H7 (cell line): ENCODE results near the gene EEF2. TPM values are rescaled to one million over a fixed set of nuclear protein-coding genes. Genes with fewer than 3 reads are reported as not detected.

Experiments
- DNase-seq: peaks from one replicate; pipeline ENCODE4 v3.0.0; 2012
- H3K27me3 ChIP-seq: 2 replicates; pipeline ENCODE4 v1.6.0; 2011; ENCODE audit warnings: mild to moderate bottlenecking, low read length; ENCODE audit not compliant: control insufficient read depth, insufficient read depth
- H3K36me3 ChIP-seq: replicated peaks from 2 replicates; pipeline ENCODE4 v1.5.1; 2011; ENCODE audit warnings: low read length; ENCODE audit not compliant: control insufficient read depth, insufficient read depth
- H3K4me3 ChIP-seq: 2 replicates; pipeline ENCODE4 v1.5.1; 2011; ENCODE audit warnings: low read depth, mild to moderate bottlenecking, control low read depth, low read length, moderate library complexity; ENCODE audit not compliant: insufficient read depth
- total RNA-seq: library from RNA; depleted of rRNA; stranded (reverse); fragments of >200 nt; shearing (Covaris generic); gene quantifications from 2 replicates; pipeline ENCODE4 v1.2.3, GENCODE V29; 2014; rRNA removed

Gene EEF2
- total RNA-seq, 1 experiment from 2014 or later = 2,968 TPM

- H3K27me3 ChIP-seq = no peaks in the 10 kb centered on the region
- DNase-seq = peak; percentile 99
- H3K36me3 ChIP-seq = no peaks in the 10 kb centered on the region; the same call in 1 of the 2 replicates
- peak within 1 kb of the TSS; percentile 69 for H3K4me3 ChIP-seq
Measured at GRCh38 chr19:3932931-3933810, 52.1 kb downstream of the EEF2 start, which contains the start of gene NMRK2. Gene NMRK2, plus strand, starts transcription at chr19:3933069. Its CDS starts 603 bp downstream, at chr19:3933672.

GRCh38 chr19:3931041-3931440 lies 54.2 kb downstream of the EEF2 start:
- no peaks in the 10 kb centered on the region for H3K36me3 ChIP-seq
- H3K27me3 ChIP-seq = no peaks in the 10 kb centered on the region
- peak; percentile 45 for DNase-seq
- no peak overlapping the region for H3K4me3 ChIP-seq

Other genes with a start within 250 kb of the EEF2 start
- 36.8 and 37.3 TPM in 2 replicates for gene APBA3, start 223.8 kb downstream of the EEF2 start, total RNA-seq
- gene MRPL54, start 222.8 kb downstream of the EEF2 start, total RNA-seq = 56.3 and 62.1 TPM in 2 replicates
- gene RAX2, start 213.2 kb downstream of the EEF2 start, total RNA-seq = not detected in 2 replicates
- gene MATK, start 199.1 kb downstream of the EEF2 start, total RNA-seq = 19.1 and 22.8 TPM in 2 replicates
- 21.5 and 36.1 TPM in 2 replicates for gene ZFR2, start 116.4 kb downstream of the EEF2 start, total RNA-seq
- gene ATCAY, start 104.8 kb downstream of the EEF2 start, total RNA-seq = 10.2 and 17.9 TPM in 2 replicates
- gene NMRK2, start 52.4 kb downstream of the EEF2 start, total RNA-seq = 59.4 and 60.1 TPM in 2 replicates
- gene DAPK3, start 14.4 kb downstream of the EEF2 start, total RNA-seq = 124 and 131 TPM in 2 replicates
- 47.9 and 54.4 TPM in 2 replicates for gene PIAS4, start 22.3 kb upstream of the EEF2 start, total RNA-seq
- 18.3 and 20.8 TPM in 2 replicates for gene ZBTB7A, start 81.4 kb upstream of the EEF2 start, total RNA-seq
- gene MAP2K2, start 138.7 kb upstream of the EEF2 start, total RNA-seq = 221 and 226 TPM in 2 replicates
- gene CREB3L3, start 168.2 kb upstream of the EEF2 start, total RNA-seq = not detected in 2 replicates
- gene SIRT6, start 197.1 kb upstream of the EEF2 start, total RNA-seq = 23.3 and 25.1 TPM in 2 replicates
- 1.0 and 1.2 TPM in 2 replicates for gene ANKRD24, start 197.2 kb upstream of the EEF2 start, total RNA-seq
- 0.10 and 0.67 TPM in 2 replicates for gene EBI3, start 244.1 kb upstream of the EEF2 start, total RNA-seq